ENCODE data around the gene ETV6.

DNA sequence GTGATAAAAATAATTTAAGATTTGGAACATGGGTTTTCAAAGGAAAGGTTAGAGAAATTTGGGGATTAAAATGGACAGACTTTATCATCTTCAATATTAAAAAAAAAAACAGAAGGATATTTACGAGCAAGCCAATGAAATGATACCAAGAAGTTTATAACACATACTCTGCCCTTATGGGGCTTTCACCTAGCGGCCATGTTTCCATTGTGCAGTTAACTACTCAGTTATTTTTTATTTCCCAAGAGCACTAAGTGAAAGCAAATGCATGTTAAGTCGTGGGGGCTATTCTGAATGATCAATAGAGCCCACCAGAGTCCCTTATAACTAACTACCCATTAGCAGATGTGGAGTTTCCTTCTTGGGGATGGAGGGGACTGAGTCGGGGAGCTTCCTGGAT is 53.9 kb downstream of the ETV6 start:
- TF ChIP-seq, protein P1, sequence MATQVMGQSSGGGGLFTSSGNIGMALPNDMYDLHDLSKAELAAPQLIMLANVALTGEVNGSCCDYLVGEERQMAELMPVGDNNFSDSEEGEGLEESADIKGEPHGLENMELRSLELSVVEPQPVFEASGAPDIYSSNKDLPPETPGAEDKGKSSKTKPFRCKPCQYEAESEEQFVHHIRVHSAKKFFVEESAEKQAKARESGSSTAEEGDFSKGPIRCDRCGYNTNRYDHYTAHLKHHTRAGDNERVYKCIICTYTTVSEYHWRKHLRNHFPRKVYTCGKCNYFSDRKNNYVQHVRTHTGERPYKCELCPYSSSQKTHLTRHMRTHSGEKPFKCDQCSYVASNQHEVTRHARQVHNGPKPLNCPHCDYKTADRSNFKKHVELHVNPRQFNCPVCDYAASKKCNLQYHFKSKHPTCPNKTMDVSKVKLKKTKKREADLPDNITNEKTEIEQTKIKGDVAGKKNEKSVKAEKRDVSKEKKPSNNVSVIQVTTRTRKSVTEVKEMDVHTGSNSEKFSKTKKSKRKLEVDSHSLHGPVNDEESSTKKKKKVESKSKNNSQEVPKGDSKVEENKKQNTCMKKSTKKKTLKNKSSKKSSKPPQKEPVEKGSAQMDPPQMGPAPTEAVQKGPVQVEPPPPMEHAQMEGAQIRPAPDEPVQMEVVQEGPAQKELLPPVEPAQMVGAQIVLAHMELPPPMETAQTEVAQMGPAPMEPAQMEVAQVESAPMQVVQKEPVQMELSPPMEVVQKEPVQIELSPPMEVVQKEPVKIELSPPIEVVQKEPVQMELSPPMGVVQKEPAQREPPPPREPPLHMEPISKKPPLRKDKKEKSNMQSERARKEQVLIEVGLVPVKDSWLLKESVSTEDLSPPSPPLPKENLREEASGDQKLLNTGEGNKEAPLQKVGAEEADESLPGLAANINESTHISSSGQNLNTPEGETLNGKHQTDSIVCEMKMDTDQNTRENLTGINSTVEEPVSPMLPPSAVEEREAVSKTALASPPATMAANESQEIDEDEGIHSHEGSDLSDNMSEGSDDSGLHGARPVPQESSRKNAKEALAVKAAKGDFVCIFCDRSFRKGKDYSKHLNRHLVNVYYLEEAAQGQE (IDR thresholded peaks at IDR 0.05; ENCODE audit: insufficient read depth in 1 of 2, low read depth in 2 of 2, low read length in 2 of 2), result no peak
- TF ChIP-seq POLR2AphosphoS5 (IDR thresholded peaks at IDR 0.05; ENCODE audit: low read depth, low read length) (no peak), TAF1 (IDR thresholded peaks at IDR 0.05; ENCODE audit: borderline replicate concordance, insufficient read depth, low read length) (no peak)
